ENCODE results near the gene IFNL4. TPM values are rescaled to one million over a fixed set of nuclear protein-coding genes. Genes with fewer than 3 reads are reported as not detected.

IFNL4 gene
- total RNA-seq, result not detected

DNA sequence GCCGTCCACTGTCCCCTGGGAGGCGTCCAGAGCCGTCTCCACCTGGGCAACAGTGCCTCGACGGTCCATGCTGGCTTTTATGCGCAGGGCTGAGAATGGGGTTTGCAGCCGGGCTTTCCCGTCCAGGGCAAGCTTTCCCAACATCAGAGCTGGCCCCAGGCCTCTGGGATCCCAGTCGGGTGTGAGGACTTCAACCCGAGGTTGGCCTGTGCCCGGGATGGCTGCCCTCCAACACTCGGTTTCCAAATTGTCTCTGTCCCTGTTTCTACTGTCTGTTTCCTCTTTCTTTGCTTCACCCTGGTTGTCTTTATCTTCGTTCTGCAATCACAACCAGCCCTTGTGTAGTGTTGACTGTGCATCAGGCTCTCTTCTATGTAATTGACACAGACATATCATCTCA is at the start of gene IFNL4:
Gene IFNL4 (minus strand): TSS at position 51 of the 400 bp plus-strand sequence.
- Histone ChIP-seq H3K4me1 (peaks cover 0 to 14% (median 4%) of the 10 kb centered on the region in 4 donors), H3K9me3 (no peaks in the 10 kb centered on the region), H3K36me3 (no peaks in the 10 kb centered on the region), H3K27me3 (peaks cover 0 to 54% of the 10 kb centered on the region in 2 donors), H3K4me3 (peak within 1 kb of the TSS in 1 of 4 donors; percentile 7), H3K27ac (no peak within 1 kb of the TSS)
- TF ChIP-seq EP300 (IDR thresholded peaks at IDR 0.05) (no peak), POLR2A (IDR thresholded peaks at IDR 0.05) (no peak)
- TF ChIP-seq, protein P1, sequence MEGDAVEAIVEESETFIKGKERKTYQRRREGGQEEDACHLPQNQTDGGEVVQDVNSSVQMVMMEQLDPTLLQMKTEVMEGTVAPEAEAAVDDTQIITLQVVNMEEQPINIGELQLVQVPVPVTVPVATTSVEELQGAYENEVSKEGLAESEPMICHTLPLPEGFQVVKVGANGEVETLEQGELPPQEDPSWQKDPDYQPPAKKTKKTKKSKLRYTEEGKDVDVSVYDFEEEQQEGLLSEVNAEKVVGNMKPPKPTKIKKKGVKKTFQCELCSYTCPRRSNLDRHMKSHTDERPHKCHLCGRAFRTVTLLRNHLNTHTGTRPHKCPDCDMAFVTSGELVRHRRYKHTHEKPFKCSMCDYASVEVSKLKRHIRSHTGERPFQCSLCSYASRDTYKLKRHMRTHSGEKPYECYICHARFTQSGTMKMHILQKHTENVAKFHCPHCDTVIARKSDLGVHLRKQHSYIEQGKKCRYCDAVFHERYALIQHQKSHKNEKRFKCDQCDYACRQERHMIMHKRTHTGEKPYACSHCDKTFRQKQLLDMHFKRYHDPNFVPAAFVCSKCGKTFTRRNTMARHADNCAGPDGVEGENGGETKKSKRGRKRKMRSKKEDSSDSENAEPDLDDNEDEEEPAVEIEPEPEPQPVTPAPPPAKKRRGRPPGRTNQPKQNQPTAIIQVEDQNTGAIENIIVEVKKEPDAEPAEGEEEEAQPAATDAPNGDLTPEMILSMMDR (IDR thresholded peaks at IDR 0.05), result no peak
- 46 to 51% methylated on average over 12 to 13 of the region's 13 CpGs for WGBS, 2 donors
- DNase-seq (ENCODE audit: low spot score in 2 of 2), result no peak

DNA sequence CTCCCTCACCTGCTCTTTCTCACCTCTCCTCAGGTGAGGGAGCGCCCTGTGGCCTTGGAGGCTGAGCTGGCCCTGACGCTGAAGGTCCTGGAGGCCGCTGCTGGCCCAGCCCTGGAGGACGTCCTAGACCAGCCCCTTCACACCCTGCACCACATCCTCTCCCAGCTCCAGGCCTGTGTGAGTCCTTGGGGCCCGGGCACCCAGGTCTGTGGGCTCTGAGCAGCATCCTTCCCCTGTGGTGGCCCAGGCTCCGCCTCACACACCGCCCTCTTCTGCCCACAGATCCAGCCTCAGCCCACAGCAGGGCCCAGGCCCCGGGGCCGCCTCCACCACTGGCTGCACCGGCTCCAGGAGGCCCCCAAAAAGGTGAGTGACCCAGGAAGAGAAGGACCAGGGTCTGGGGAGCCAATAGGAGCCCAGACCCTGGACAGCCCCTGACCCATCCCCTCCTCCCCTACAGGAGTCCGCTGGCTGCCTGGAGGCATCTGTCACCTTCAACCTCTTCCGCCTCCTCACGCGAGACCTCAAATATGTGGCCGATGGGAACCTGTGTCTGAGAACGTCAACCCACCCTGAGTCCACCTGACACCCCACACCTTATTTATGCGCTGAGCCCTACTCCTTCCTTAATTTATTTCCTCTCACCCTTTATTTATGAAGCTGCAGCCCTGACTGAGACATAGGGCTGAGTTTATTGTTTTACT is 49.4 kb upstream of the IFNL4 start:
- no peak overlapping the region for H3K4me3 ChIP-seq
- 59 to 61% methylated on average over 15 to 16 of the region's 17 CpGs for WGBS, 2 donors
- no peaks in the 10 kb centered on the region for H3K36me3 ChIP-seq
- peaks cover 0 to 9% of the 10 kb centered on the region in 2 donors for H3K27me3 ChIP-seq
- DNase-seq (ENCODE audit: low spot score in 2 of 2), result no peak
- H3K9me3 ChIP-seq, result no peaks in the 10 kb centered on the region
- H3K4me1 ChIP-seq, result no peaks in the 10 kb centered on the region
- TF ChIP-seq POLR2A (IDR thresholded peaks at IDR 0.05), result no peak
- TF ChIP-seq EP300 (IDR thresholded peaks at IDR 0.05), result no peak
- TF ChIP-seq, protein P1 (IDR thresholded peaks at IDR 0.05), result no peak
- no peak overlapping the region for H3K27ac ChIP-seq

DNA sequence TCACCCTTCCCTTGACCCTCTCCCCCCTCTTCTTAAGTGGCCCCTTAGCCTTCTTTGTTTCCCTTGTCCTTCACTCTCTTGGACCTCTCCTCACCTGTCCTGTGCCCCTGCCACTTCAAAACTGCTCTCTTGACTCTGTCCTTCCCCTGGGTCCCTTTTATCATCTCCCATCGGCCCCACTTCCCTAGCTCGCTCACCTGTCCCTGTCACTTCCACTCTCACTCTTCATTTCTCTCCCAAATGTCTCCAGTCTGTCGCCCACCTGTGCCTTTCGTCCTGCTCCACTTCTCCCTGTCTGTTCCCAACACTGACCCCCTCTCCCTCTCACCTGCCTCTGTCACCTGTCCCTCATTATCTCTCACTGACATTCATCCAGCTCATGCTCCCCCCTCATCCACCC is 48.2 kb upstream of the IFNL4 start:
- 85 to 95% methylated on average over 4 of the region's 4 CpGs for WGBS, 2 donors
- H3K36me3 ChIP-seq, result no peaks in the 10 kb centered on the region
- no peaks in the 10 kb centered on the region for H3K4me1 ChIP-seq
- TF ChIP-seq POLR2A (IDR thresholded peaks at IDR 0.05) (no peak), EP300 (IDR thresholded peaks at IDR 0.05) (no peak)
- TF ChIP-seq, protein P1 (IDR thresholded peaks at IDR 0.05), result no peak
- H3K27ac ChIP-seq, result no peak overlapping the region
- no peak overlapping the region for H3K4me3 ChIP-seq
- H3K27me3 ChIP-seq, result peaks cover 0 to 9% of the 10 kb centered on the region in 2 donors
- no peaks in the 10 kb centered on the region for H3K9me3 ChIP-seq
- no peak for DNase-seq (ENCODE audit: low spot score in 2 of 2)

DNA sequence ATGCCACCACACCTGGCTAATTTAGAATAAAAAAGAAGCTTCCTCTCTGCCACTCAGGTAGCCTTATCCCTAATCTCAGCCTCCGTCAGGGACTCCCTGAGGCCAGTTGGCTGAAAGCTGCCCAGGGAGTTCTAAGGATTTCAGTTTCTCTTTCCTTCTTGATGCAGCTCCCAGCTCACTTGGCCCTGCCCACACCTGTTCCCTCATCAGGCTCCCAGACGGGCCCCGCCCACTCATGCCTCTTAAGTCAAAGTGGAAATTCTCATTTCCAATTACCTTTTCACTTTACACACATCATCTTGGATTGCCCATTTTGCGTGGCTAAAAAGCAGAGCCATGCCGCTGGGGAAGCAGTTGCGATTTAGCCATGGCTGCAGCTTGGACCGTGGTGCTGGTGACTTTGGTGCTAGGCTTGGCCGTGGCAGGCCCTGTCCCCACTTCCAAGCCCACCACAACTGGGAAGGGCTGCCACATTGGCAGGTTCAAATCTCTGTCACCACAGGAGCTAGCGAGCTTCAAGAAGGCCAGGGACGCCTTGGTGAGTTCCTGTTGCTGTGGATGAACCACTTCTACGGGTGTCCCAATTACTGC is 47.5 kb upstream of the IFNL4 start, which contains the start of gene IFNL1:
Gene IFNL1 (plus strand): TSS at position 353 of the 591 bp plus-strand sequence. CDS start 15 bp downstream, at position 368.
- H3K27ac ChIP-seq, result no peak within 1 kb of the TSS
- no peak for DNase-seq (ENCODE audit: low spot score in 2 of 2)
- peaks cover 0 to 3% of the 10 kb centered on the region in 2 donors for H3K27me3 ChIP-seq
- no peak within 1 kb of the TSS for H3K4me3 ChIP-seq
- peaks cover 0 to 4% (median 0%) of the 10 kb centered on the region in 4 donors for H3K9me3 ChIP-seq
- H3K4me1 ChIP-seq, result no peaks in the 10 kb centered on the region
- 80 to 83% methylated on average over 11 of the region's 11 CpGs for WGBS, 2 donors
- TF ChIP-seq, protein P1 (IDR thresholded peaks at IDR 0.05), result no peak
- TF ChIP-seq POLR2A (IDR thresholded peaks at IDR 0.05) (no peak), EP300 (IDR thresholded peaks at IDR 0.05) (no peak)
- H3K36me3 ChIP-seq, result no peaks in the 10 kb centered on the region

DNA sequence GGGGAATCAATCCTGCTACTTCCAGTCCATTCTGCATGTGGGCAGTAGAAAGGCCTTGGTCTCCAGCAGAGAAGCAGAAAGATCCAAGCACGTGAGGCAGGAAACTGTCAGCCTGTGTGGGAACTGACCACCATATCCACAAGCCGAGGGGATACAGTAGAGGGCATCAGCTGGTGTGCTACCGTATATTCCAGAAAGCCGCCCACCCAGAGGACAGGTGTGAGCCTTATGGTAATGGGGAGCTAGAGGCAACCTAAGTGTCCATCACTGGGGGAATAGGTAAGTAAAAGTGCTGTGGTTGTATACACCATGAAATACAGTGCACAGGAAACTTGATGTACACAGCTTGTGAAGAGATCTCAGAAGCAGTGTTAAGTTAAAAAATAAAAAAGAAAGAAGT is 44.7 kb upstream of the IFNL4 start:
- H3K27me3 ChIP-seq, result peaks cover 0 to 3% of the 10 kb centered on the region in 2 donors
- 41 to 42% methylated on average over 4 of the region's 4 CpGs for whole genome bisulfite sequencing, 2 donors
- H3K4me3 ChIP-seq, result no peak overlapping the region
- H3K4me1 ChIP-seq, result no peaks in the 10 kb centered on the region
- no peak for DNase-seq (ENCODE audit: low spot score in 2 of 2)
- no peak overlapping the region for H3K27ac ChIP-seq
- no peak for TF ChIP-seq POLR2A (IDR thresholded peaks at IDR 0.05)
- no peak for TF ChIP-seq EP300 (IDR thresholded peaks at IDR 0.05)
- TF ChIP-seq, protein P1 (IDR thresholded peaks at IDR 0.05), result no peak
- peaks cover 0 to 30% (median 0%) of the 10 kb centered on the region in 4 donors for H3K9me3 ChIP-seq
- H3K36me3 ChIP-seq, result no peaks in the 10 kb centered on the region

Measured in tibial nerve (tissue), 4 donors.